ENCODE results near the gene CFDP1.

Gene CFDP1

DNA sequence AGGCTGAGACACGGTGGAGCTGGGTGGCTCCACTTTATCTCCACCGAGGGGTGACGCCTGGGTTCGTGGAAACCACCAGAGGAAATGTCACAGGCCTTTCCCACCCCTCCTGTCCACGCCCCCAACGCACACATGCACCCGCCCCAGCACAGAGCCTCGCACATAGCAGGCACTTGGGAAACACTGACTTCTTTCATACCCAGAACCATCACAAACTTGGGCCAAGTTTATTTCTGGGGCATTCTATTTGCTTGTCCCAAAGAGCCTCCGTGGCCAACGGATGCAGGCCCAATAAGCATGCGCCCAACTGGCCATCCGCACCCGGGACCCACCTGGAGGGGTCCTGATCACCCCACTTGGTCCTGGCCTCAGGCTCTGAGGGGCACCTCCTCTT, 185.2 kb downstream of the CFDP1 start:
- no peak for DNase-seq

DNA sequence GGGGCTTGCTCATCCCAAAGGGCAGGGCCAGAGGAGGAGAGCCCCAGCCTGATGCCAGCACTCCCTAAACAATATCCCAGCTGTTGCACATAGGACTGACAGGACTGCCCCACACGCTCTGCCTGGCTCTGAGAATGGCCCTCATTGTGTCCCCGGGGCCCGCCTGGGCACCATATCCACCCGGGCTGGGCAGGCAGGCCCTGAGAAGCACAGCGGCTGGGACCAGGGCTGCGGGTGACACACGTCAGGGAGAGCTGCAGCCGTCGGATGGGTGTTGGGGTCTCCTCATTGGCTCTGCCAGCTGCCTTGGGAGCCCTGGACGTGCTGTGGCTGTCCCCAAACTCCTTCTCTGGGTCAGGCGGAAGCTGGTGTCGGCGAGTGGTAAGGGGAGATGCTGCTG, 186.1 kb downstream of the CFDP1 start:
- DNase-seq: no peak

GRCh38 chr16:75246504-75247205, 186.6 kb downstream of the CFDP1 start:
- no peak for DNase-seq

GRCh38 chr16:75244844-75245758, 188.2 kb downstream of the CFDP1 start:
- no peak for DNase-seq

- DNase-seq: no peak
Observed at GRCh38 chr16:75244225-75244809, 189.0 kb downstream of the CFDP1 start.
